Osteoblast (primary cell): ENCODE results near the gene PRX. TPM values are rescaled to one million over a fixed set of nuclear protein-coding genes. Genes with fewer than 3 reads are reported as not detected.

Source experiments
- DNase-seq: peaks from one replicate; pipeline ENCODE4 v3.0.0; 2011; ENCODE audit warnings: low spot score, mixed read lengths; ENCODE audit not compliant: insufficient read length; ENCODE audit errors: missing footprints
- H2AFZ ChIP-seq: 2 replicates; pipeline ENCODE4 v1.6.0; 2011; ENCODE audit warnings: mild to moderate bottlenecking, low read length
- H3K27ac ChIP-seq: 2 replicates; pipeline ENCODE4 v1.5.1; 2011; ENCODE audit warnings: mild to moderate bottlenecking, low read depth, low read length, moderate library complexity
- H3K27me3 ChIP-seq: 2 replicates; pipeline ENCODE4 v1.6.0; 2012; ENCODE audit warnings: mild to moderate bottlenecking, control low read depth, inconsistent platforms, low read length, moderate library complexity; ENCODE audit not compliant: insufficient read depth
- H3K36me3 ChIP-seq: 2 replicates; pipeline ENCODE4 v1.5.1; 2011; ENCODE audit warnings: mild to moderate bottlenecking, low read length, control low read depth, moderate library complexity; ENCODE audit not compliant: insufficient read depth
- H3K4me1 ChIP-seq: 2 replicates; pipeline ENCODE4 v1.5.1; 2011; ENCODE audit warnings: mild to moderate bottlenecking, low read length, control low read depth, moderate library complexity; ENCODE audit not compliant: insufficient read depth
- H3K4me2 ChIP-seq: 2 replicates; pipeline ENCODE4 v1.6.0; 2011; ENCODE audit warnings: mild to moderate bottlenecking, low read length; ENCODE audit not compliant: insufficient read depth
- H3K4me3 ChIP-seq: fragments of 200-600 bp; sonication (generic); 3 replicates; pipeline ENCODE4 v1.5.1; 2012; ENCODE audit warnings: mild to moderate bottlenecking, low read length, inconsistent platforms; ENCODE audit not compliant: insufficient read depth
- H3K79me2 ChIP-seq: 2 replicates; pipeline ENCODE4 v1.6.0; 2012; ENCODE audit warnings: mild to moderate bottlenecking, low read length, control low read depth, inconsistent platforms; ENCODE audit not compliant: insufficient read depth
- H3K9me3 ChIP-seq: 2 replicates; pipeline ENCODE4 v1.5.1; 2011; ENCODE audit warnings: low read depth, low read length, control low read depth
- H4K20me1 ChIP-seq: 2 replicates; pipeline ENCODE4 v1.6.0; 2012; ENCODE audit warnings: mild to moderate bottlenecking, low read length, control low read depth; ENCODE audit not compliant: insufficient read depth
- CTCF ChIP-seq: IDR thresholded peaks from 2 replicates; pipeline ENCODE4 v1.5.1; 2011; ENCODE audit warnings: mild to moderate bottlenecking, low read depth, low read length, moderate library complexity; ENCODE audit errors: extremely low read depth
- total RNA-seq: library from RNA; depleted of rRNA; stranded (reverse); fragments of >200 nt; gene quantifications from 2 replicates; pipeline ENCODE4 v1.2.3, GENCODE V29; 2012

The PRX gene
- total RNA-seq, 1 donor, result 3.3 TPM

- Histone ChIP-seq H3K27ac (peak overlapping the region; percentile 94), H3K4me3 (no peak overlapping the region), H3K4me2 (peak overlapping the region; percentile 27), H3K36me3 (peaks cover 15% of the 10 kb centered on the region), H3K9me3 (no peaks in the 10 kb centered on the region), H2AFZ (no peak overlapping the region), H3K79me2 (peaks cover 32% of the 10 kb centered on the region), H3K4me1 (peaks cover 20% of the 10 kb centered on the region), H4K20me1 (no peaks in the 10 kb centered on the region), H3K27me3 (no peaks in the 10 kb centered on the region)
- no peak for TF ChIP-seq CTCF
- DNase-seq, result peak; percentile 48
These were observed 9.8 kb upstream of the PRX start for GRCh38 chr19:40422748-40423566.

- H3K4me1 ChIP-seq, result peaks cover 20% of the 10 kb centered on the region
- H3K27me3 ChIP-seq, result no peaks in the 10 kb centered on the region
- no peaks in the 10 kb centered on the region for H3K9me3 ChIP-seq
- no peak for TF ChIP-seq CTCF
- H3K79me2 ChIP-seq, result peaks cover 32% of the 10 kb centered on the region
- no peaks in the 10 kb centered on the region for H4K20me1 ChIP-seq
- H3K27ac ChIP-seq, result peak overlapping the region; percentile 94
- peaks cover 15% of the 10 kb centered on the region for H3K36me3 ChIP-seq
- no peak overlapping the region for H3K4me3 ChIP-seq
- no peak for DNase-seq
- H2AFZ ChIP-seq, result no peak overlapping the region
- H3K4me2 ChIP-seq, result peak overlapping the region; percentile 78
These were observed 9.0 kb upstream of the PRX start for GRCh38 chr19:40421993-40422747.

GRCh38 chr19:40420766-40421765 is 7.9 kb upstream of the PRX start:
- Histone ChIP-seq H3K4me2 (peak overlapping the region; percentile 78), H3K79me2 (peaks cover 32% of the 10 kb centered on the region), H3K4me1 (peaks cover 23% of the 10 kb centered on the region), H2AFZ (peak overlapping the region; percentile 86), H4K20me1 (no peaks in the 10 kb centered on the region), H3K27ac (peak overlapping the region; percentile 94), H3K9me3 (no peaks in the 10 kb centered on the region), H3K36me3 (peaks cover 15% of the 10 kb centered on the region), H3K27me3 (no peaks in the 10 kb centered on the region), H3K4me3 (peak overlapping the region; percentile 82)
- peak; percentile 92 for TF ChIP-seq CTCF
- peak; percentile 99 for DNase-seq
